Measurements from ENCODE around the gene SVOPL. TPM values are rescaled to one million over a fixed set of nuclear protein-coding genes. Genes with fewer than 3 reads are reported as not detected.

SVOPL gene
- total RNA-seq, 4 donors from 2014 or later = 0.19 to 1.9 (median 0.86) TPM; not detected in 1

DNA sequence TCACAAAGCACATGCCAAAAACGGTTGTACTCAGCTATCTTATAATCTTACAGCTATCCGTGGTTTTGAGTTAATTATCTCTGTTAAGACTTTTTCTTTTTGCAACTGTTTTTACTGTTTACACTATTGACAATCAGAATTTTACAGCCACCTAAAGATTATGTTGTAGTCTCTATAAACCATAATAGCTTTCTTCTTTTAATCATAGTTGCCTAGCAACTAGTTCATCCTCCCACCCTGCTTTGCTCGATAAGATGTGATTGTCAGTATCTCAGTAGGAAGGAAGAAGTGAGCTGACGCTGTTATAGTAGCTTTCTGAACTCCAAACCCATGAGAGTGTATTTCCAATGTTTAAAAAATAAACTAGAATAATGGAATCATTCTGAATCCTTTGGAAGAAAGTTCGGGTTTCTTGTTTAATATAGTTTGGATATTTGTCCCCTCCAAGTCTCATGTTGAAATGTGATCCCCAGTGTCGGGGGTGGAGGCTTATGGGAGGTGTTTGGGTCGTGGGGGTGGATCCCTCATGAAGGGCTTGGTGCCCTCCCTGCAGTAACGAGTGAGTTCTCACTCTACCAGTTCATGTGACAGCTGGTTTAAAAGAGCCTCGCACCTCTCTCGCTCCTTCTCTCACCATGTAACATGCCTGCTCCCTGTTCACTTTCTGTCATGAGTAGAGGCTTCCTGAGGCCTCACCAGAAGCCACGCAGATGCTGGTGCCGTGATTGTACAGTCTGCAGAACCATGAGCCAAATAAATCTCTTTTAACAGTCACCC, 68.1 kb downstream of the SVOPL start:
- Histone ChIP-seq H3K4me1 (no peaks in the 10 kb centered on the region), H3K36me3 (no peaks in the 10 kb centered on the region), H3K4me3 (no peak overlapping the region), H3K27ac (no peak overlapping the region), H3K9me3 (no peaks in the 10 kb centered on the region), H3K27me3 (no peaks in the 10 kb centered on the region)
- WGBS = 63% methylated on average over 12 of the region's 12 CpGs
- DNase-seq (ENCODE audit: low spot score in 2 of 2) = no peak
- TF ChIP-seq POLR2AphosphoS5 (IDR thresholded peaks at IDR 0.05) (no peak), POLR2A (IDR thresholded peaks at IDR 0.05) (no peak), EP300 (IDR thresholded peaks at IDR 0.05) (no peak), CTCF (IDR thresholded peaks at IDR 0.05) (no peak)

- WGBS = 79% methylated on average over 2 of the region's 2 CpGs
- H3K27me3 ChIP-seq = no peaks in the 10 kb centered on the region
- no peaks in the 10 kb centered on the region for H3K4me1 ChIP-seq
- H3K36me3 ChIP-seq = no peaks in the 10 kb centered on the region
- no peak for TF ChIP-seq EP300 (IDR thresholded peaks at IDR 0.05)
- TF ChIP-seq POLR2AphosphoS5 (IDR thresholded peaks at IDR 0.05) = no peak
- TF ChIP-seq POLR2A (IDR thresholded peaks at IDR 0.05) = no peak
- TF ChIP-seq CTCF (IDR thresholded peaks at IDR 0.05) = no peak
- no peak overlapping the region for H3K27ac ChIP-seq
- H3K4me3 ChIP-seq = no peak overlapping the region
- no peak for DNase-seq (ENCODE audit: low spot score in 2 of 2)
- no peaks in the 10 kb centered on the region for H3K9me3 ChIP-seq
These were observed 68.8 kb downstream of the SVOPL start for GRCh38 chr7:138632384-138632783.

GRCh38 chr7:138630059-138630610, 71.0 kb downstream of the SVOPL start:
- Histone ChIP-seq H3K9me3 (no peaks in the 10 kb centered on the region), H3K4me1 (no peaks in the 10 kb centered on the region), H3K4me3 (no peak overlapping the region), H3K27ac (no peak overlapping the region), H3K36me3 (no peaks in the 10 kb centered on the region), H3K27me3 (no peaks in the 10 kb centered on the region)
- 90% methylated on average over 8 of the region's 8 CpGs for WGBS
- DNase-seq (ENCODE audit: low spot score in 2 of 2) = no peak
- no peak for TF ChIP-seq POLR2A (IDR thresholded peaks at IDR 0.05)
- no peak for TF ChIP-seq POLR2AphosphoS5 (IDR thresholded peaks at IDR 0.05)
- TF ChIP-seq EP300 (IDR thresholded peaks at IDR 0.05) = no peak

- 66% methylated on average over 6 of the region's 6 CpGs for WGBS
- H3K27ac ChIP-seq = no peak overlapping the region
- DNase-seq (ENCODE audit: low spot score in 2 of 2) = no peak
- H3K9me3 ChIP-seq = no peaks in the 10 kb centered on the region
- H3K27me3 ChIP-seq = no peaks in the 10 kb centered on the region
- H3K4me3 ChIP-seq = no peak overlapping the region
- TF ChIP-seq POLR2A (IDR thresholded peaks at IDR 0.05) (no peak), POLR2AphosphoS5 (IDR thresholded peaks at IDR 0.05) (no peak), CTCF (IDR thresholded peaks at IDR 0.05) (no peak), EP300 (IDR thresholded peaks at IDR 0.05) (no peak)
- no peaks in the 10 kb centered on the region for H3K4me1 ChIP-seq
- no peaks in the 10 kb centered on the region for H3K36me3 ChIP-seq
These were observed 73.8 kb downstream of the SVOPL start for GRCh38 chr7:138627361-138627760.

DNA sequence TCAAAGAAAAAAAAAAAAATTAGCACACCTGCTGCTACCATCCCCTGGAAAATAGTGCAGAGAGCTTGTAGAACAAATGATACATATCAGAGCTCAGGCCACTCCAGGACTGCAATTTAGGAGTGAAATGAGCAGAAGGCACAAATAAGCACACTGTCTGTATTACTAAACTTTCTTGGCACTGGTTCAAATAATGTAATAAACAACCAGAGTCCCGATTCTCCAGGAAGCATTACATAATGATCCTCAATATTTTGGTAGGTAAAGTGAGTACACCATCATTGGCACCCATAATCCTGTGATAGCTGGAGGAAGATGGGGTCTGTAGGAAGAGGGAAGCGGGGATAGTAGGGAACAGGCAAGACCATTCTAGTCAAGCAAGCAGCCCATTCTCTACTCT, 74.3 kb downstream of the SVOPL start:
- Histone ChIP-seq H3K9me3 (no peaks in the 10 kb centered on the region), H3K4me3 (no peak overlapping the region), H3K4me1 (no peaks in the 10 kb centered on the region), H3K27ac (no peak overlapping the region), H3K27me3 (no peaks in the 10 kb centered on the region), H3K36me3 (no peaks in the 10 kb centered on the region)
- WGBS = 50% methylated on average over 2 of the region's 2 CpGs
- no peak for DNase-seq (ENCODE audit: low spot score in 2 of 2)
- TF ChIP-seq POLR2AphosphoS5 (IDR thresholded peaks at IDR 0.05) (no peak), CTCF (IDR thresholded peaks at IDR 0.05) (no peak), POLR2A (IDR thresholded peaks at IDR 0.05) (no peak), EP300 (IDR thresholded peaks at IDR 0.05) (no peak)

Measured in suprapubic skin (tissue), 4 donors.